ENCODE results near the gene SAMHD1.
"Not testable (repeated sequence)": the region's sequence is repeated elsewhere in the genome, so short reads cannot be mapped to it uniquely, and the experiment has no call there.

The SAMHD1 gene

GRCh38 chr20:36850759-36851158 lies 100.7 kb downstream of the SAMHD1 start:
- DNase-seq = no peak
- no peak for ATAC-seq
- Mint-ChIP-seq H3K27ac (no peak overlapping the region), H3K9me3 (peaks cover 3% of the 10 kb centered on the region), H3K27me3 (no peaks in the 10 kb centered on the region), H3K4me3 (no peak overlapping the region), H3K36me3 (ENCODE audit: low read depth) (peaks cover 1% of the 10 kb centered on the region), H3K4me1 (peaks cover 6% of the 10 kb centered on the region)

- DNase-seq = no peak
- peaks cover 16% of the 10 kb centered on the region for H3K4me1 Mint-ChIP-seq
- no peaks in the 10 kb centered on the region for H3K27me3 Mint-ChIP-seq
- no peak for ATAC-seq
- H3K4me3 Mint-ChIP-seq = no peak overlapping the region
- H3K36me3 Mint-ChIP-seq (ENCODE audit: low read depth) = peaks cover 1% of the 10 kb centered on the region
- peaks cover 3% of the 10 kb centered on the region for H3K9me3 Mint-ChIP-seq
- no peak overlapping the region for H3K27ac Mint-ChIP-seq
Measured at GRCh38 chr20:36849333-36850065, 102.0 kb downstream of the SAMHD1 start.

DNA sequence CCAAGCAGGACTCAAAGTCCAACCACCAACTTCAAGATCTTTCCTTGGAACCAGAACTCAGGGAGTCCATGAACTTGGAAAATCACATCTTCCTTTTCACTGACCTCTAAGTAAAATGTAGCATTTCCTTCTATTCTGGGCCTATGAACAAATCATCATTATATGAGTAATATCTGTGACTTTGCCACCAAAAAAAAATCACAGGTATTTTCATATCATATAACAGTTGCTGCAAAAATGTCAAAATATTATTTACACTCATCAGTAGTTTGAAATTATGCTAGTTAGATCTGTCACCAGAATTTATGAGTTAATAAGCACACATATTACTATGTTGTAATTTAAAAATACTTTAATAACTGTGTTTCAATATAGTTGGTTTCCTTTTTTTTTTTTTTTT lies 102.8 kb downstream of the SAMHD1 start:
- H3K27ac Mint-ChIP-seq = no peak overlapping the region
- peaks cover 18% of the 10 kb centered on the region for H3K4me1 Mint-ChIP-seq
- ATAC-seq (no peak), DNase-seq (no peak)
- no peaks in the 10 kb centered on the region for H3K27me3 Mint-ChIP-seq
- peaks cover 1% of the 10 kb centered on the region for H3K36me3 Mint-ChIP-seq (ENCODE audit: low read depth)
- no peak overlapping the region for H3K4me3 Mint-ChIP-seq
- H3K9me3 Mint-ChIP-seq = peaks cover 3% of the 10 kb centered on the region

- DNase-seq (no peak), ATAC-seq (no peak)
- Mint-ChIP-seq H3K27me3 (no peaks in the 10 kb centered on the region), H3K9me3 (peaks cover 3% of the 10 kb centered on the region), H3K36me3 (ENCODE audit: low read depth) (peaks cover 1% of the 10 kb centered on the region), H3K4me1 (peaks cover 23% of the 10 kb centered on the region), H3K4me3 (no peak overlapping the region), H3K27ac (no peak overlapping the region)
Measured at GRCh38 chr20:36848078-36848660, 103.3 kb downstream of the SAMHD1 start.

DNA sequence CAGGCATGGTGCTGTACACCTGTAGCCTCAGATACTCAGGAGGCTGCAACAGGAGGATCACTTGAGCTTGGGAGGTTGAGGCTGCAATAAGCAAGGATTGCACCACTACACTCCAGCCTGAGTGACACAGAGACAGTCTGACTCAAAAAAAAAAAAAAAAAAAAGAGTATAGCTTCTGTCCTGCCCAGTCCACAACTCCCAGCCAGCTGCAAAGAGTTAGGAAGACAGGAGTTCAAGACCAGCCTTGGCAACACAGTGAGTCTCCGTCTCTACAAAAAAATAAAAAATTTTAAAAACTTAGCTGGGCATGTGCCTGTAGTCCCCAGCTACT lies 103.8 kb downstream of the SAMHD1 start:
- Mint-ChIP-seq H3K4me1 (peaks cover 26% of the 10 kb centered on the region), H3K9me3 (peaks cover 3% of the 10 kb centered on the region), H3K27ac (no peak overlapping the region)

GRCh38 chr20:36847009-36847709 lies 104.3 kb downstream of the SAMHD1 start:
- H3K27ac Mint-ChIP-seq = no peak overlapping the region
- ATAC-seq = no peak
- peaks cover 29% of the 10 kb centered on the region for H3K4me1 Mint-ChIP-seq
- peaks cover 1% of the 10 kb centered on the region for H3K36me3 Mint-ChIP-seq (ENCODE audit: low read depth)
- DNase-seq = no peak
- no peak overlapping the region for H3K4me3 Mint-ChIP-seq
- no peaks in the 10 kb centered on the region for H3K27me3 Mint-ChIP-seq
- H3K9me3 Mint-ChIP-seq = peaks cover 3% of the 10 kb centered on the region

More for the DNA sequence above, 103.8 kb downstream of the SAMHD1 start:
- H3K4me3 Mint-ChIP-seq = no peak overlapping the region
- DNase-seq (no peak), ATAC-seq (no peak)
- H3K36me3 Mint-ChIP-seq (ENCODE audit: low read depth) = peaks cover 1% of the 10 kb centered on the region
- H3K27me3 Mint-ChIP-seq = no peaks in the 10 kb centered on the region

DNA sequence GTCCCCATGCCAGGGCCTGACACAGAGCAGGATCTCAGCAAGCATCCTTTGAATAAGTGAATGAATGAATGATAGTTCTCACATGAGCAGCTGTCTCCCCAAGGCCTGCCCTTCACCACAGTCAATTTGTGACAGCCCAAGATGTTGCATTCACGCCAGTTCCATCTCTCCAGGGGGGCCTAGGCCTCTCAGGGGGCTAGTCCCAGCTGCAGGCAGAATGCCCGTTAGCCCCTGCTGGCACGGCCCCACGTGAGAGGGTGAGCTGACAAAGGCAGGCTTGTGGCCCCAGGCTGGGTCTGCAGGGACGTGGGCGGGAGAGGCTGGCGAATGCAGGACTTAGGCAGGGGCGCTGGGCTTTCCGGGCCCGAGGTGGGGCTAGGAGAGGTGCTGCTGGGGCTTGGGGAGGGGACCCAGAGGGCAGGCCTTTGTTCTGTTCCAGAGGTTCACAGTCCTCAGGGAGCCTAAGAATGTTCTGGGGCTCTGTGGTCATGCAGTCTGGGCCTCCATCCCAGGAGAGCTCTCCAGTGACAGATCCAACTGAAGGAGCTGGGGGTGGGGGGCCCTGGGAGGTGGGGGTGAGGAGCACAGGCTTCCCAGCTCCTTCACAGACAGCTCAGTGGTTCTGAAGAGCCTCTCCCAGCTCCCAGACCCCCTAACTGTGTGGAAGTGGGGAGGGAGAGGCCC lies 106.1 kb downstream of the SAMHD1 start:
- DNase-seq (no peak), ATAC-seq (no peak)
- H3K4me3 Mint-ChIP-seq = no peak overlapping the region
- H3K27me3 Mint-ChIP-seq = no peaks in the 10 kb centered on the region
- H3K36me3 Mint-ChIP-seq (ENCODE audit: low read depth) = no peaks in the 10 kb centered on the region
- no peaks in the 10 kb centered on the region for H3K9me3 Mint-ChIP-seq
- peaks cover 35% of the 10 kb centered on the region for H3K4me1 Mint-ChIP-seq
- peak overlapping the region; percentile 68 for H3K27ac Mint-ChIP-seq

GRCh38 chr20:36841030-36841429 lies 110.5 kb downstream of the SAMHD1 start:
- Mint-ChIP-seq H3K4me1 (peaks cover 39% of the 10 kb centered on the region), H3K27ac (peak overlapping the region; percentile 4)
- H3K4me3 Mint-ChIP-seq; DNase-seq; H3K27me3 Mint-ChIP-seq; H3K9me3 Mint-ChIP-seq; H3K36me3 Mint-ChIP-seq (ENCODE audit: low read depth); ATAC-seq: not testable (repeated sequence)
